PFSK-1 (cell line): Measurements from ENCODE around the gene DAPK1.

ENCODE experiments used
- FOXP2 ChIP-seq: optimal IDR thresholded peaks from 2 replicates; pipeline ENCODE3; 2011; ENCODE audit warnings: borderline replicate concordance, control low read depth, inconsistent platforms; ENCODE audit not compliant: insufficient read depth; ENCODE audit errors: extremely low read length, extremely low read depth
- POLR2AphosphoS5 ChIP-seq: IDR thresholded peaks from 2 replicates; pipeline ENCODE4 v1.6.1; 2012; ENCODE audit warnings: low read depth, mild to moderate bottlenecking, control low read depth, low read length, moderate library complexity
- REST ChIP-seq, 2 experiments: IDR thresholded peaks; 2 replicates each; pipeline versions ENCODE4 v1.6.1 to v1.8.0; 2011 to 2012; ENCODE audit warnings: low read depth in 2 of 2, low read length in 2 of 2, control low read depth in 1 of 2, inconsistent platforms in 1 of 2, mild to moderate bottlenecking in 1 of 2, moderate library complexity in 1 of 2; ENCODE audit not compliant: insufficient read depth in 1 of 2
- SIN3A ChIP-seq: IDR thresholded peaks from 2 replicates; pipeline ENCODE4 v1.6.1; 2012; ENCODE audit warnings: mild to moderate bottlenecking, low read length, moderate library complexity, borderline replicate concordance; ENCODE audit not compliant: insufficient read depth
- TAF1 ChIP-seq: IDR thresholded peaks from 2 replicates; pipeline ENCODE4 v1.6.1; 2012; ENCODE audit warnings: low read length, control low read depth, borderline replicate concordance; ENCODE audit not compliant: insufficient read depth

GRCh38 chr9:87644659-87645058 is 147.0 kb downstream of the DAPK1 start:
- TF ChIP-seq POLR2AphosphoS5 = no peak
- no peak for TF ChIP-seq TAF1
- TF ChIP-seq REST (IDR thresholded peaks at IDR 0.05; ENCODE audit: insufficient read depth in 1 of 2, low read depth in 2 of 2, low read length in 2 of 2) = no peak
- no peak for TF ChIP-seq SIN3A
- no peak for TF ChIP-seq FOXP2
